Spleen (tissue), 7 donors: ENCODE measurements around the gene MCM7.

Experiments used
- CTCF ChIP-seq, 11 experiments: fragments of 200-600 bp in 7 of 11; fragments of 450-650 bp in 4 of 11; sonication (generic) in 4 of 11; IDR thresholded peaks in 8 of 11; conservative IDR thresholded peaks in 3 of 11; 1 replicate in 7 of 11; 2 replicates in 4 of 11; pipeline versions ENCODE4 v1.4.0 to v1.8.0; 2016 to 2021; ENCODE audit warnings: antibody characterized with exemption in 11 of 11, inconsistent platforms in 4 of 11, mild to moderate bottlenecking in 1 of 11
- POLR2A ChIP-seq, 3 donors: fragments of 450-650 bp; IDR thresholded peaks; one replicate each; pipeline ENCODE4 v1.5.1; 2017; ENCODE audit warnings: antibody characterized with exemption in 3 of 3, mild to moderate bottlenecking in 1 of 3
- donor health status: DM: no; HTN: no; CAD: no; lungs with moderate emphysema.
- donor health status: DM: no; HTN: no; CAD: no.
- donor health status: DM: no; HTN: no; CAD: no.

DNA sequence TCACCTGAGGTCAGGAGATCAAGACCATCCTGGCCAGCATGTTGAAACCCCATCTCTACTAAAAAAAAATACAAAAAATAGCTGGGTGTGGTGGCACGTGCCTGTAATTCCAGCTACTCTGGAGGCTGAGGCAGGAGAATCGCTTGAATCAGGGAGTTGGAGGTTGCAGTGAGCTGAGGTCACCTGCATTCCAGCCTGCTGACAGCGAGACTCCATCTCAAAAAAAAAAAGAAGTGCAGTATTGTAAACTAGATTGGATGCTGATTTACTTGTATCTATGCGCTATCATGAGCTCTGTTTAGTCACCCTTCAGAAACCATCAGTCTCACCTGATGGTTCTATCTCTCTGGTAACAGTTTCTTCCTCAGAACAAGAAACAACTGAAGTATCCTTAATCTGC lies 37.8 kb downstream of the MCM7 start:
- TF ChIP-seq CTCF (IDR thresholded peaks at IDR 0.05 in 8 of 11, conservative IDR thresholded peaks at IDR 0.05 in 3 of 11) (no peak), POLR2A (IDR thresholded peaks at IDR 0.05) (no peak)
